NCI-H2081 treated with DMSO at 0.1 percent for 48 hours (cell line): ENCODE measurements around the gene SLC7A9.
"Not testable (repeated sequence)": the region's sequence is repeated elsewhere in the genome, so short reads cannot be mapped to it uniquely, and the experiment has no call there.

ENCODE experiments used
- DNase-seq: peaks from one replicate; lab custom pipeline; 2025; lab: John Stamatoyannopoulos, UW

Gene SLC7A9

GRCh38 chr19:32881766-32882165 is 12.2 kb upstream of the SLC7A9 start:
- DNase-seq, result no peak

DNA sequence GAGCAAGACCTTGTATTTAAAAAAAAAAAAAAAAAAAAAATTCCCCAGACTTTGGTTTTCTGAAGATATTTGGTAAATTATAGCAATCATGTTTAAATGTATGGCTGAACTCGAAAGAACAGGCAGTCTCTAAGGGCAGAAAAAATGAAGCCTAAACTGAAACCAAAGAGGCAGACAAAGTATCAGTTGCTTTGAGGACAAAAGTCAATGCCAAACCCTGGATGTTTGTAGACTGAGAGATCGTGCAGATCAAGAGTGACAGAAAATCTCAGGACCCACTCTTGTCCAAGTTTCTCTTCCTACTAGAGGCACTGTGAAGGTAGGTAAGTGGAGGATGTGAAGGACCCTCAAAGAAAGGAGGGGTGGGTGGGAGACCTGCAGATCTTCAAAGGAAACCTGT is 11.1 kb upstream of the SLC7A9 start:
- DNase-seq, result no peak

DNA sequence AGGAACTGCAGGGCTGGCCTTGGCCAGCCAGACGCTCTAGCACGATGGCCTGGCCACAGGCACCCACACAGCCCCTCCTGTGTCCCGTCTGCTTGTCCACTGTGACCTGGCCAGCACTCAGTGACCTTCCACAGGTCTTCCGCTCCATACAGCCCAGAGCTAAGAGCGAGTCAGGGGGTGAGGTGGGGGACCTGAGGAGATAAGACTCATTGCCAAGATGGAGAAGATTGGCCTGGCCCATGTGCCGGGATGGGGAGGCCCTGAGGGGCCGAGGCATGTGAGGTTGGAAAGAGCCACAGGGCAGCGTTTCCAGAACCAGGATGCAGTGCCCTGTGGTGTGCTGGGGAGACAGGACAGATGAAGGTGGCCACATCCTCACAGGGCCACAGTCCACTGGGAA is 10.2 kb upstream of the SLC7A9 start:
- no peak for DNase-seq

DNA sequence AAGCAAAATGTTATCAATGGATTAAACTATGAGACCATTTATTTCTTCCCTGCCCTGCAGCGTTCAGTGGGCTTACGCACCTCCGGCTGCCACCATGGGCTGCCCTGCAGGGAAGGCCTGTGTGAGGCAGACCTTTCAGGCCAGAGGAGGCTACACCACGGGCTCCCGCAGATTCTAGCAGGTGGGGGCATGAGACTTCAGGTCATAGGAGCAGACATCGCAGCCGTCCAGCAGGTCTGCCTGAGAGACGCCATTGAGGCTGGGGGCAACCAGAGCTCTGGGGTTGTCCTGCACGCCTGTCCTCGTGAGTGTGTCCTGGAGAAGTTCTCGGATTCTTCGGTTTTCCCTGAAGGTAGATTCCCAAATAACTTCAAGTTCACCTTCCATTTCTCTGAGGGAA is 9.4 kb upstream of the SLC7A9 start:
- no peak for DNase-seq

GRCh38 chr19:32877977-32878745 is 8.6 kb upstream of the SLC7A9 start:
- no peak for DNase-seq

- DNase-seq, result no peak
Measured at GRCh38 chr19:32877323-32877912, 7.9 kb upstream of the SLC7A9 start.

DNA sequence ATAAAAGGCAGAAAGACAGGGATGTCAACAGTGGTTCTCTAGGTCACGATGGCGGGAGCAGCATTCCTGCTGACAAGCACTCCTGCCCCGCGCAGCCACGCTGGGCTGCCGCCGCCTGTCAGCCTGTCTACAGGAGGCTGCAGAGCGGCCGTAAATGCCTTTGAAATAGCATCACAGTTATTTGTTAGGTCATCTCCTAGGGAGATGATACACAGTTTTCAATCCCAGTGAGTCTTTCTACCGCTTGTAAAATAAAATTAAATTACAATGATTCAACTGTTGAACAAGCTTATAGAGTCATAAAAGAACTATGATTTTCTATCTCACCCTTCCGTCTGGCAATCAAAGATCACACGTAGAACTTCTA is 7.3 kb upstream of the SLC7A9 start:
- no peak for DNase-seq

DNA sequence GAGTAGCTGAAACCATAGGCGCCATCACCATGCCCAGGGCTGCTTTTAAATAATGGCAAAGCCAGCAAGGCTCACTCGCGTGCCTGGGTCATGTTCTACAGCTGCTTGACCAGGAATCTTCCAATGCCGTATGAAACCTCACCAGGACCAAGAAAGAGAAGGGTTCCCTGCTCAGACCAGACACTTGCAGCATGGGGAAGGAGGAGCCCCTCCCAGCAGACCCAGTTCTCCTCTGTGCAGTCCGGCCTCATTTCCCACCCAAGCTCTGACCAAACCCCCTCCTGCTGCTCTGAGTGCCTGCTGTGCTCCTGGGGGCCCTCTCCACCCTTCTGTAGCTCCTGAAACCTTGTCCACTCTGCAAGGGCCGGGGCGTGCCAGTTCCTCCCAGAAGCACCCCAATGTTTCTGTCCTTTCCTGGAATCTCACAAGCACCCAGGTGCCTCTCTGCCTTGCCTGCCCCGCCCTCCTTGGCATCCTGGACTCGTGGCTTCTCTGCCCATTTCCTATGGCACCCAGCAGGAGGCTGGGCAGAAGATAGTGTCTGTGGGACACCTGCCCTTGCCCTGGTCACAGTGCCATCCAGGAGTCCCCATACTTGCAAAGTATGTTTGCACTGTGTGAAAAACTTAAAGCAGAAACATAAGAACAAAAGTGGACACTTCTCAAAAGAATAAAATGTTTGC is 6.8 kb upstream of the SLC7A9 start:
- DNase-seq, result no peak

GRCh38 chr19:32875428-32875827 is 5.9 kb upstream of the SLC7A9 start:
- DNase-seq, result no peak

DNA sequence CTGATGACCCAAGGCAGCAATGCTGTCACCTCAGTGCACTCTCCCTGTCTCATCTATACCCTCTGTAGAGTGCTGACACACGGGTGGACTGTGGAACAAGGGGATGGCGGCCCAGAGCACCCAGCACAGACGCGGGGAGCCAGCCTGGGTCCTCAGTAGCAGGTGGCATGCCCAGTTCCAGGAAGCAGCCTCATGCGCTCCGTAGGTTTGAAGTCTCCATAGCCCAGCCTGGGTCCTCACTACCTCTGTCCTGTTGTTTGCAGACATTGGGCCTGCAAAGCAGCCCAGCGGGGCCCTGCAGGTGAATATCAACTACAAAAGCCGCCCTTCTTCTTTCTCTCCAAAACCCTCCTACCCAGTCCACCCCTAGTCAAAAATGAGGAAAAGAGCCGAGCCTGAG is 5.0 kb upstream of the SLC7A9 start:
- no peak for DNase-seq

- no peak for DNase-seq
Measured at GRCh38 chr19:32873247-32873959, 3.8 kb upstream of the SLC7A9 start.

GRCh38 chr19:32872391-32872790 is 2.8 kb upstream of the SLC7A9 start:
- DNase-seq, result no peak

GRCh38 chr19:32870981-32871451 is 1.4 kb upstream of the SLC7A9 start:
- no peak for DNase-seq

DNA sequence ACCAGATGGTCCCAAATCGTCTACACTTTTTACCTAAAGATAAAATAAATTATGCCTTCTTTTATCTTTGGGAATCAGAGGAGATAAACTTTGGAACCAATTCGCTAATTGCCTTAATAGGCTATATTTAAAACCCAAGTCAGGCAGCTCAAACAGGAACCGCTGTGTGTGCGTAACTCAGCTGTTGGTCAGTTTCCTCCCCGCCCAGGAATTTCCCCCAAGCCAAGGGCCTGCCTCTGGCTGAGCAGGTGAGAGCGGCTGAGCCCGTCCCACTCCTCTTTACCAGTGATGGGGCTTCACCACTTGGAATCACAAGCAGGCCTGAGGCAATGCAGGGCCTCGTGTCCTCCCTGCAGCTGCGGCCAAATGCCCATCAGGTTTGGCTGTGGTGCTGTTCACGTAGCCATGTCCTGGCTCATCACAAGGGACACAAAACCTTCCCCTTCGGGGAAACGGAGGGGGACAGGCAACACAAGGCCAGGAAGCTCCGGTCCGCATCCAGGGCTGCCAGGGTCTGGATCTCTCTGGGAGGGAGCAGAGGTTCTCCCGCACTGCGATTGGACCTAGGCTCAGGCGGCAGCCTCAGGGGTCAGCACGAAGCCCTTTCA is 503 bp upstream of the SLC7A9 start:
- DNase-seq, result no peak

DNA sequence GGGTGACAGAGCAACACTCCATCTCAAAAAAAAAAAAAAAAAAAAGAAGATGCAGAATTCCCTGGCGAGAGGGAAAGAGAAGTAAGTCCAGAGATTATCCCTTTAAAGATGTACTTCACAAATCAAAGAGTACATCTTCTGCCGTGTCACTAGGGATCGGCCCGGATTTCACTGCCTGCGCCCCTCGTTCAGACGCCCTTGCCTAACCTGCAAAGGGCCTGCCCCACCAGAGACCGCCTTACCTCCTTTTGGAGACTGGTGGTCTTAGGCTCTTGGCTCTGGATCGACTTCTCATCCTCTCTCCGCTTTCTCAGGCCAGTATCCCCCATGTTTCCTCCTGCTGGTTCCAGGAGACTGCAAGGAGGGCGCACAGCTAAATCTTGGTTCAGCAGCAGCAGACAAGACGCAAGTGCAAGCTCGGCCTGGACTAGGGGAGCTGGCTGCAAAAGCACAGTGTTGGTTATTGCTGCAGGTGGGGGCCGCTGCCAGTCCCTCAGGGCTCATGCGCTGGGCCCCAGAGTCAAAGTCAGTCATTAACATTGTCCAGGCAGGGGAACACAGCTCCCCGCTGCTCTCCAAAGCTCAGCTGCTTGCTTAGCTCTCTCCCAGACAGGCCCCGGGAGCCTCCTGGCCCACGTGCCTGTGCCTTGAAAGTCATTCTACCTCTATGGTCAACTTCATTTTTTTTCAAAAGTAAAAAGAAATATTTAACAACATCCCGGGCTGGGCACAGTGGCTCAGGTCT is 1.2 kb downstream of the SLC7A9 start:
- no peak for DNase-seq

DNA sequence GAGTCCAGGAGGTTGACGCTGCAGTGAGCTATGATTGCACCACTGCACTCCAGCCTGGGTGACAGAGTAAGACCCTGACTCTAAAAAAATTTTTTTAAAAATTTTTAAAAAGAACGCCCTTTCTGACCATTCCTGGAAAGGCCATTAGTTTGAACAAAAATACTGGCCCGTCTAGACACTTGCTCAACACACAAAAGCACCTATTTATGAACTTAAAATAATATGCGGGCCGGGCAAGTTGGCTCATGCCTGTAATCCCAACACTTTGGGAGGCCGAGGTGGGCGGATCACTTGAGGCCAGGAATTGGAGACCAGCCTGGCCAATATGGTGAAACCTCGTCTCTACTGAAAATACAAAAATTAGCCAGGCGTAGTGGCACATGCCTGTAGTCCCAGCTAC is 2.1 kb downstream of the SLC7A9 start:
- DNase-seq, result not testable (repeated sequence)

DNA sequence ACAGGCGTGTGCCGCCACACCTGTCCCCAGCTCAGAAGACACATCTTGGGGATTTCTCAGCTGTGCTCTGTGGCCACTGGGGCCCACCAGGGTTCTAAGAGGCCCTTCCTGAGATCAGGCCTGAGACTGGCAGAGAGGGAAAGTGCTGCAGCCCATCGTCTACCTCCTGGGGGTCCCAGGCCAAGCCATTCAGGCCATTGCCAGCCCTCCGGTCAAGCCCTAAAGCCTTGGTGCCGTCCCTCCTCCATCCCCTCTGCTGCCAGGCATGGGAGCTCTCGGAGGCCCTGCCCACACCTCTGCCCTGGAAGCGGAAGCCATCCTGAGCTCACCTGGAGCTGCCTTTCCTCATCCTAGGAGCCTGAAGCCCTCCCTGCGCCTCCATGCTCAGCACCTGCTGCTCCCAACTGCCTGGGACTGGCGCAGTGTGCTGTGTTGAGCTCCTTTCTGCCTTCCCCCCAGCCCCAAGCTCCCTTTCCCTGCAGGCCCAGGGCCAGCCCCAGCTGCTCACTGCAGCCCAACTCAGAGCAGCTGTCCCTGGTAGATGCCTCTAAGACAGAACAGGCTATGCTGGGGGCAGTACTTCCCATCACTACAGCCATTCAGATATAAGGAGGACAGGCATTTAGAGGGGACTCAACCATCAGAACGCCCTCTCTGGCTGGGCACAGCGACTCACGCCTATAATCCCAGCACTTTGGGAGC is 2.9 kb downstream of the SLC7A9 start:
- no peak for DNase-seq

- no peak for DNase-seq
Measured at GRCh38 chr19:32866061-32866460, 3.5 kb downstream of the SLC7A9 start.

DNA sequence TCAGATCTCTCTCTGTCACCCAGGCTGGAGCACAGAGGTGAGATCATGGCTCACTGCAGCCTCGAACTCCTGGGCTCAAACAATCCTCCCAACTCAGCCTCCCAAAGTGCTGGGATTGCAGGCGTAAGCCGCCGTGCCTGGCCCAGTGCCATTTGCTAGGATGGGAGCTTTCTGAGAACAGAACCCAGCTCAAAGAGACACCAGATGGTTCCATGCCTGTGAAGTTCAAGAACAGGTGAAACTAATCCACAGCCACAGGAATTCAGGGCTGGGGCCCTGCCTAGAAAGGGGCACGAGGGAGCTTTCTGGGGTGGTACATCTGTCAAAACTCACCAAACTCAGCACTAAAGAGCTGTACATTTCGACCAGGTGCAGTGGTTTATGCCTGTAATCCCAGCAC is 4.2 kb downstream of the SLC7A9 start:
- DNase-seq, result no peak

DNA sequence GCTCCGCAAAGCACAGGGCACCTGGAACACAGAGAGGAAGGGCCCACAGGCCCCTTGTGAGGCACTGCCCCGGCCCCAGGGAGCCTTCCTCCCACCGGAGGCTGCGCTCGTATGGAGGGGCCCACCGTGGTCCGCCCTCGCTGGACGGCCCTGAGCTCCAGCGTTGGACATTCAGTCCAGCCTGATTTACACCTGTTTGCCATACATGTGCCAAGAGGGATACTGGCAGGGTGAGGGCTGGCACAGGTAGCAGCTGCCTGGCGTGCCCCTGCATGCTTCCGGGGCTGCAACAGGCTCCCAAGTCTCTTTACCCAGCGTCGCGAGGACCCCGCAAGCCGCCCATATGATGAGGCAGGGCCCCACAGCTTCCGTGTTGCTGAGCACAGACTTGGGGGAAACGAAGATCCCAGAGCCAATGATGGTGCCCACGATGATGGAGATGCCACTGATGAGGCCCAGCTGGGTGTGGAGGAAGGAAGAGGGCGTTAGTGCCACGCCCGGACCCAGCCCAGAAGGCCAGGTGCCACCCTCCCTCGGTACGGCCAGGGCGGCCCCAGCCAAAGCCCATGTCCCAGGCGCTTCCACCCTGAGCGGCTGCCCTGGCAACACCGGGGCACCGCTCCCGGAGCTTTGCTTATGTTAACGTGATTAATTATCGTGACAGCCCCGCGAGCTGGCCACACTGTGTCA is 5.1 kb downstream of the SLC7A9 start:
- DNase-seq, result no peak
